ENCODE measurements around the gene MCM5. TPM values are rescaled to one million over a fixed set of nuclear protein-coding genes. Genes with fewer than 3 reads are reported as not detected.

MCM5 gene
- total RNA-seq, 1 experiment from 2014 or later, result 274 TPM

DNA sequence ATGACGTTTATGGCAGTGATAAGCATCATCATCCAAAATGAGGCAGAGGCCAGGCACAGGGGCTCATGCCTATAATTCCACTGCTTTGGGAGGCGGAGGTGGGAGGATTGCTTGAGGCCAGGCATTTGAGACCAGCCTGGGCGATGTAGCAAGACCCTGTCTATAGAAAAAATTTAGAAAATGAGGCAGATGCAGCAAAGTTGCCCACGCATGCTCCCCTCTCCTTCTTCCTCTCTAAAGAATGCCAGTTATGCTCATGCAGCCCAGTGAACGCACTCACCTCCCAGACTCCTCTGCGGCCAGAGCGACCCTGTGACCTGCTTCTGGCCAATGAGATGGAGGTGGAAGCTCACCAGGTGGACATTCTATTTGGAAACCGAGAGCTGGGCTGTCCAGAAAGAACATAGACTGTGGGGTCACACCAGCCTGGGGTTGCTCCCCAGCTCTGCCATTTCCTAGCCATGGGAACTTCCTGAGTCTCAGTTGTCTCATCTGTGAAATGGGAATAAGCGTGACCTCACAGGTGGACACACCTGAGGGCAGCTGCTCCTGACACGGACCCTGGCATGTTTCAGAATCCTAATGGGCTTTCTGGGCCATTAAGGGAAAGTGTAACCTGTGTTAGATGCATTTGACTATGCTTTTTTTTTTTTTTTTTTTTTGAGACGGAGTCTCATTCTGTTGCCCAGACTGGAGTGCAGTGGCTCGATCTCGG lies 44.9 kb downstream of the MCM5 start:
- Histone ChIP-seq H4K20me1 (ENCODE audit: control insufficient read depth, insufficient read depth, insufficient read length) (no peaks in the 10 kb centered on the region), H3K79me2 (ENCODE audit: insufficient read depth, low read length) (no peaks in the 10 kb centered on the region; the same call in 1 of the 2 replicates), H3K18ac (ENCODE audit: insufficient read length, low read depth, low read length) (no peak overlapping the region), H3K4me2 (ENCODE audit: insufficient read depth, insufficient read length, low read length) (no peak overlapping the region), H2BK12ac (ENCODE audit: insufficient read length, low read depth, low read length) (no peak overlapping the region), H3K14ac (ENCODE audit: insufficient read depth, low read length) (no peak overlapping the region), H3K9me3 (ENCODE audit: control insufficient read depth, low read depth, low read length) (no peaks in the 10 kb centered on the region), H3K4me1 (ENCODE audit: insufficient read depth, low read length) (no peaks in the 10 kb centered on the region; the same call in 1 of the 2 replicates), H3K27me3 (ENCODE audit: insufficient read depth, low read length) (no peaks in the 10 kb centered on the region), H3K23ac (ENCODE audit: insufficient read length, low read depth, low read length) (no peak overlapping the region), H4K5ac (ENCODE audit: insufficient read length, low read depth, low read length) (no peak overlapping the region), H2BK20ac (ENCODE audit: low read depth, low read length, poor library complexity, severe bottlenecking) (no peak overlapping the region), H2BK120ac (ENCODE audit: low read depth, low read length, poor library complexity, severe bottlenecking) (no peak overlapping the region), H3K23me2 (ENCODE audit: insufficient read length, low read depth, low read length, poor library complexity, severe bottlenecking) (no peaks in the 10 kb centered on the region), H4K91ac (ENCODE audit: insufficient read length, low read depth, low read length) (no peak overlapping the region), H3K79me1 (ENCODE audit: insufficient read depth, low read depth, low read length, poor library complexity, severe bottlenecking) (no peaks in the 10 kb centered on the region), H3K56ac (ENCODE audit: insufficient read length, low read depth, low read length) (no peak overlapping the region), H4K8ac (replicated peaks; ENCODE audit: insufficient read length, low read depth, low read length) (no peak overlapping the region), H2AFZ (ENCODE audit: low read length) (no peak overlapping the region), H2AK5ac (ENCODE audit: insufficient read length, low read length) (no peak overlapping the region), H3K9ac (ENCODE audit: extremely low read depth, insufficient read length, low read length) (no peak overlapping the region), H2BK5ac (ENCODE audit: insufficient read length, low read length) (no peak overlapping the region), H3K27ac (ENCODE audit: insufficient read length, low read depth, low read length) (no peak overlapping the region), H3T11ph (ENCODE audit: low read length) (no peak overlapping the region), H2BK15ac (ENCODE audit: low read depth, low read length) (no peak overlapping the region), H3K4ac (ENCODE audit: low read depth, low read length) (no peak overlapping the region)
- H3K27ac Mint-ChIP-seq, result peak overlapping the region in 1 of 3 experiments; percentile 65; a peak in 1 of 7 replicates
- TF ChIP-seq, protein P1, sequence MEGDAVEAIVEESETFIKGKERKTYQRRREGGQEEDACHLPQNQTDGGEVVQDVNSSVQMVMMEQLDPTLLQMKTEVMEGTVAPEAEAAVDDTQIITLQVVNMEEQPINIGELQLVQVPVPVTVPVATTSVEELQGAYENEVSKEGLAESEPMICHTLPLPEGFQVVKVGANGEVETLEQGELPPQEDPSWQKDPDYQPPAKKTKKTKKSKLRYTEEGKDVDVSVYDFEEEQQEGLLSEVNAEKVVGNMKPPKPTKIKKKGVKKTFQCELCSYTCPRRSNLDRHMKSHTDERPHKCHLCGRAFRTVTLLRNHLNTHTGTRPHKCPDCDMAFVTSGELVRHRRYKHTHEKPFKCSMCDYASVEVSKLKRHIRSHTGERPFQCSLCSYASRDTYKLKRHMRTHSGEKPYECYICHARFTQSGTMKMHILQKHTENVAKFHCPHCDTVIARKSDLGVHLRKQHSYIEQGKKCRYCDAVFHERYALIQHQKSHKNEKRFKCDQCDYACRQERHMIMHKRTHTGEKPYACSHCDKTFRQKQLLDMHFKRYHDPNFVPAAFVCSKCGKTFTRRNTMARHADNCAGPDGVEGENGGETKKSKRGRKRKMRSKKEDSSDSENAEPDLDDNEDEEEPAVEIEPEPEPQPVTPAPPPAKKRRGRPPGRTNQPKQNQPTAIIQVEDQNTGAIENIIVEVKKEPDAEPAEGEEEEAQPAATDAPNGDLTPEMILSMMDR (conservative IDR thresholded peaks at IDR 0.05), result no peak
- H3K4me3 Mint-ChIP-seq, result no peak overlapping the region
- H3K9me3 Mint-ChIP-seq, result no peaks in the 10 kb centered on the region
- peaks cover 7% of the 10 kb centered on the region for H3K27me3 Mint-ChIP-seq (ENCODE audit: low read depth)
- peaks cover 6 to 15% (median 7%) of the 10 kb centered on the region in 3 experiments; a peak in 3 of 7 replicates for H3K36me3 Mint-ChIP-seq (ENCODE audit: insufficient read depth in 1 of 3, low read depth in 3 of 3)
- WGBS (ENCODE audit: extremely low coverage, insufficient read length, low lambda C conversion rate), result no CpG with 5 or more reads among the region's 13 CpGs
- DNase-seq, result no peak
- peaks cover 21% of the 10 kb centered on the region in 2 experiments for H3K4me1 Mint-ChIP-seq
